Measurements from ENCODE around the gene KRT9.
"Not testable (repeated sequence)": the region's sequence is repeated elsewhere in the genome, so short reads cannot be mapped to it uniquely, and the experiment has no call there.

Gene KRT9, protein sequence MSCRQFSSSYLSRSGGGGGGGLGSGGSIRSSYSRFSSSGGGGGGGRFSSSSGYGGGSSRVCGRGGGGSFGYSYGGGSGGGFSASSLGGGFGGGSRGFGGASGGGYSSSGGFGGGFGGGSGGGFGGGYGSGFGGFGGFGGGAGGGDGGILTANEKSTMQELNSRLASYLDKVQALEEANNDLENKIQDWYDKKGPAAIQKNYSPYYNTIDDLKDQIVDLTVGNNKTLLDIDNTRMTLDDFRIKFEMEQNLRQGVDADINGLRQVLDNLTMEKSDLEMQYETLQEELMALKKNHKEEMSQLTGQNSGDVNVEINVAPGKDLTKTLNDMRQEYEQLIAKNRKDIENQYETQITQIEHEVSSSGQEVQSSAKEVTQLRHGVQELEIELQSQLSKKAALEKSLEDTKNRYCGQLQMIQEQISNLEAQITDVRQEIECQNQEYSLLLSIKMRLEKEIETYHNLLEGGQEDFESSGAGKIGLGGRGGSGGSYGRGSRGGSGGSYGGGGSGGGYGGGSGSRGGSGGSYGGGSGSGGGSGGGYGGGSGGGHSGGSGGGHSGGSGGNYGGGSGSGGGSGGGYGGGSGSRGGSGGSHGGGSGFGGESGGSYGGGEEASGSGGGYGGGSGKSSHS

DNA sequence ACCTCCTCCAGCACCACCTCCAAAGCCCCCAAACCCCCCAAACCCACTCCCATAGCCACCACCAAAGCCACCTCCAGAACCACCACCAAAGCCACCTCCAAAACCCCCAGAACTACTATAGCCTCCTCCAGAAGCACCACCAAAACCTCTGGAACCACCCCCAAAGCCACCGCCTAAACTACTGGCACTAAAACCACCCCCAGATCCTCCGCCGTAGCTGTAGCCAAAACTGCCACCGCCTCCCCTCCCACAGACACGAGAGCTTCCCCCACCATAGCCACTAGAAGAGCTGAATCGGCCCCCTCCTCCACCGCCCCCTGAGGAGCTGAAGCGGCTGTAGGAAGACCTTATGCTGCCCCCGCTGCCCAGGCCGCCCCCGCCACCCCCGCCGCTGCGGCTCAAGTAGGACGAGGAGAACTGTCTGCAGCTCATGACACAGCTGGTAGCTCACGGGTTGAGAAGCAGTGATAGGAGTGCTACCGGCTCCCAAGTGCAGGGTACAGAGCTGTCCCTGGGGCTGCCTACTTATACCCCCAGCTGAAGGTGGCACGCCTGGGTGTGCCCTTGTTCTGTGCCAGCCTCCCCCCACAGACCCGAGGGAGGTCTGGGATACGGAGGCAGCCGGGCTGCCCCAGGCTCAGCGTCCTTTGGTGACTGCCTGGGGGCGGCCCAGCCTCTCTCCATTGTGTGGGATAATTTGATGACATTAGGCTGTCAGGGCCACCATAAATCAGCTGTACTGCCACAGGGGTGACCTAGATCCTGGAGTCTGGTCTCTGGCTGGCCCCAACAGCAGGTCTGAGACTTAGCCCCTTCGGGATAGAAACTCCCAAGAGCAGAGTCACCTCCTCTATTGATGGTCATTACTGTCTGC is at the start of gene KRT9:
TSS of gene KRT9 (minus strand) at position 499 of the 874 bp plus-strand sequence. CDS start at position 432, 67 bp downstream.
- Histone ChIP-seq H3K4me1 (ENCODE audit: insufficient read depth, low read length) (no peaks in the 10 kb centered on the region), H2AFZ (ENCODE audit: low read depth, low read length) (no peak within 1 kb of the TSS), H3K27me3 (ENCODE audit: insufficient read depth, low read length) (no peaks in the 10 kb centered on the region), H3K9me3 (ENCODE audit: low read length) (no peaks in the 10 kb centered on the region), H3K36me3 (ENCODE audit: insufficient read depth, low read length) (no peaks in the 10 kb centered on the region), H3K4me3 (ENCODE audit: low read length) (no peak within 1 kb of the TSS)

DNA sequence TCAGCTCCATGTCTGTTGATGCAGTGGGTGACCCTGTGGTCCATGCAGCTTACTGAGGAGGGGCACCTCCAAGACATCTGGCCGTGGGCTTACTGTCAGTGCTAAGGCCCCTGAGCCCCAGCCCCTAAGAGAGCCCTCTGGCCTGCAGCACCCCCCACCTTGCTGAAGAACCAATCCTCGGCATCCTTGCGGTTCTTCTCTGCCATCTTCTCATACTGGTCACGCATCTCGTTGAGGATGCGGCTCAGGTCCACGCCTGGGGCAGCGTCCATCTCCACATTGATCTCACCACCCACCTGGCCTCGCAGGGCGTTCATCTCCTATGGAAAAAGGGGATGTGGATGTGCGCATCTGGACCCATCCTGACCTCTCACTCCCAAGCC is 49.6 kb upstream of the KRT9 start:
- not testable (repeated sequence) for H3K4me1 ChIP-seq (ENCODE audit: insufficient read depth, low read length); H3K9me3 ChIP-seq (ENCODE audit: low read length); H3K36me3 ChIP-seq (ENCODE audit: insufficient read depth, low read length); H3K4me3 ChIP-seq (ENCODE audit: low read length); H3K27me3 ChIP-seq (ENCODE audit: insufficient read depth, low read length); H2AFZ ChIP-seq (ENCODE audit: low read depth, low read length)

DNA sequence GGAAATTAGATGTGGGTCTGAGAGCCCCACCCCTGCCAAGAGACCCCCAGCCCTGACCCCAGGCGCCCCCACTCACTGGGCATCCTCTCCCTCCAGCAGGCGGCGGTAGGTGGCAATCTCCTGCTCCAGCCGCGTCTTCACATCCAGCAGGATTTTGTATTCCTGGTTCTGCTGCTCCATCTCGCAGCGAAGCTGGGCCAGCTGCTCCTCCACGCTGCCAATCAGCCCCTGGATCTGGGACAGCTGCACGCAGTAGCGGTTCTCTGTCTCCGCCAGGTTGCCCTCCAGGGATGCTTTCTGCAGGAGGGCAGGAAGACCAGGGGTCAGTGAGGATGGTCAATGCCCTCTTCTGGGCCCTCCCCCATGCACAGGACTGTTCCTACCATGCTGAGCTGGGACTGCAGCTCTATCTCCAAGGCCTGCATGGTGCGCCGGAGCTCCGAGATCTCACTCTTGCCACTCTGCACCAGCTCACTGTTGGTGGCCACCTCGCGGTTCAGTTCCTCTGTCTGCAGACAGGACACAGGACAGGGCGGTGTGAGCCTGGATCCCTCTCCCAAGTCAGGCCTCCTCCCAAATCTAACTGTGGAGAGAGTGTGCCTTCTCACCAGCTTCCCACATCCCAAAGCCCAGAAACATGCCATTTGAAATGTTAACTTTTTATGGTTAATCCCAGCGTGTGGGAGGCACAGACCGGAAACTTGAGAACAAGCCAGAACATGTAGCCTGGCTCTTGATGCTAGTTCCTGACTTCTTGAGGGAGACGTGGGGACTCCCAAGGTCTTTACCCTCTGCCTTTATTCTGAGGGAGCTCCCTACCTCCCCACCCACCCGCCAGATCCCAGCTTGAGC is 49.0 kb upstream of the KRT9 start:
- H3K4me1 ChIP-seq (ENCODE audit: insufficient read depth, low read length), result no peaks in the 10 kb centered on the region
- no peak overlapping the region for H3K4me3 ChIP-seq (ENCODE audit: low read length)
- no peak overlapping the region for H2AFZ ChIP-seq (ENCODE audit: low read depth, low read length)
- no peaks in the 10 kb centered on the region for H3K36me3 ChIP-seq (ENCODE audit: insufficient read depth, low read length)
- no peaks in the 10 kb centered on the region for H3K9me3 ChIP-seq (ENCODE audit: low read length)
- peaks cover 3% of the 10 kb centered on the region for H3K27me3 ChIP-seq (ENCODE audit: insufficient read depth, low read length)

DNA sequence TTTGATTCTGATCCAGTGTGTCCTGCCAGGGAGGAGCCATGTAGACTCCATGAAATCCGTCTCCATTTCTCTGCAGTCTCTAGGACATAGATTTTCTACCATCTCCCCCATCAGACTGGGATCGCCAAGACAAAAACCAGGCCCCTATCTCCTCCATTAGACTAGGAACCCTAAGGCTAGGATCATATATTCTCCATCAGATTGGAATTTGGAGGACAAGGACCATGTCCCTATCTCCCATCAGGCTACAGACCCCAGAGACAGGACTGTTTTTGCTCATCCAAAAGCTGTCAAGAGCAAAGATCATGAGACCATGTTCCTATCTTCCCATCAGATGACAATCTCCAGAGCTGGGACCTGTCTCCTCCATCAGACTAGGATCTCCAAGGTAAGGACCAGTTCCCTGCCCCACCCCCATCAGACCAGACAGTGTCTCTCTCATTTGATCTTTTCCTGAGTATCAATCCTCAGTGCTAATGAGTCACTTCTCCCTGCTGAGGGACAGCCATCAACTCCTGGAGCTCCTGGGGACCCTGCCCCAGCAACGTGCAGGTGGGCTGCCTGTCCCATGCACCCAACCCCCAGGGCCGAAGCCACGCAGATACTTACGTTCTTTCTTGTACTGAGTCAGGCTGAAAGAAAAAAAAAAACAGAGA is 48.2 kb upstream of the KRT9 start:
- not testable (repeated sequence) for H3K9me3 ChIP-seq (ENCODE audit: low read length); H3K27me3 ChIP-seq (ENCODE audit: insufficient read depth, low read length); H3K36me3 ChIP-seq (ENCODE audit: insufficient read depth, low read length); H3K4me1 ChIP-seq (ENCODE audit: insufficient read depth, low read length); H2AFZ ChIP-seq (ENCODE audit: low read depth, low read length); H3K4me3 ChIP-seq (ENCODE audit: low read length)

DNA sequence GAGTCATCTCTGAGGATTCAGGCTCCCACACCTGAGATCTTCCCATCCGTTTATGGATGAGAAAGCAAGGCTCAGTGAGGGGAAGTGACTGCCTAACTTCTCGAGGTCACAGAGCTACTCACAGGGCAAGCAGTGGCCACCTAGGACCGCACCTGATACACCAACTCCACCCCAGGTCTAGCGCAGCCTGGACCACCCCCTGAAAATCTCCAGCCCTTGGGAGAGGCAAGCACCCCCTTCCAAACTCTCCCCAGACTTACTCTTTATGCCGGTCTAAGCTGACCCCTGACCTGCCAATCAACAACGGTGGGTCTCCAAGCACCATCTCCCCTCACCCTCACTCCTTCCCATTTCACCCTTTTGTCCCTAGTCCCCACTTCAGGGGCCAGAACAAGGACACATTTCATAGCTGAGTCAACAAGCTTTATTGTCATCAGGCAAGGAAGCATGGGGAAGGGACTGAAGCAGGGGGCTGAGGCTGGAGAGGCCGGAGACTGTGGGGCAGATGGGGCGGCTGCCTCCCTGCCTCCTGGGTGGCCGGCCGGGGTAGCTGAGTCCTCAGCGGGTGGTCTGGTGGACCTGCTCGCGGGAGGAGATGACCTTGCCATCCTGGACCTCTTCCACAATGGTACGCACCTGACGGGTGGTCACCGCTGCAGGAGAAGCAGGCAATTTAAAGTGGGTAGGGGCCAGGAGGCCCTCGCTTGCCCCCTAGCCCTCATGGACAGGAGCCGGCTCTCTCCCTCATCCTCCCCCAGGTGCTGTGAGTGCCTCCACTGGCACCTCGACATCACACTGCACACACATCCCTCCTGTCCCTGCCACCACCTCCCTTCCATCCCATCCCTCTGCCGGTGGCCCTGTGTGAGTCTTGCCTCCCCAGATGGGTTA is 47.4 kb upstream of the KRT9 start:
- H3K36me3 ChIP-seq (ENCODE audit: insufficient read depth, low read length), result no peaks in the 10 kb centered on the region
- H3K9me3 ChIP-seq (ENCODE audit: low read length), result no peaks in the 10 kb centered on the region
- no peak overlapping the region for H3K4me3 ChIP-seq (ENCODE audit: low read length)
- H3K4me1 ChIP-seq (ENCODE audit: insufficient read depth, low read length), result no peaks in the 10 kb centered on the region
- H3K27me3 ChIP-seq (ENCODE audit: insufficient read depth, low read length), result peaks cover 3% of the 10 kb centered on the region
- no peak overlapping the region for H2AFZ ChIP-seq (ENCODE audit: low read depth, low read length)

DNA sequence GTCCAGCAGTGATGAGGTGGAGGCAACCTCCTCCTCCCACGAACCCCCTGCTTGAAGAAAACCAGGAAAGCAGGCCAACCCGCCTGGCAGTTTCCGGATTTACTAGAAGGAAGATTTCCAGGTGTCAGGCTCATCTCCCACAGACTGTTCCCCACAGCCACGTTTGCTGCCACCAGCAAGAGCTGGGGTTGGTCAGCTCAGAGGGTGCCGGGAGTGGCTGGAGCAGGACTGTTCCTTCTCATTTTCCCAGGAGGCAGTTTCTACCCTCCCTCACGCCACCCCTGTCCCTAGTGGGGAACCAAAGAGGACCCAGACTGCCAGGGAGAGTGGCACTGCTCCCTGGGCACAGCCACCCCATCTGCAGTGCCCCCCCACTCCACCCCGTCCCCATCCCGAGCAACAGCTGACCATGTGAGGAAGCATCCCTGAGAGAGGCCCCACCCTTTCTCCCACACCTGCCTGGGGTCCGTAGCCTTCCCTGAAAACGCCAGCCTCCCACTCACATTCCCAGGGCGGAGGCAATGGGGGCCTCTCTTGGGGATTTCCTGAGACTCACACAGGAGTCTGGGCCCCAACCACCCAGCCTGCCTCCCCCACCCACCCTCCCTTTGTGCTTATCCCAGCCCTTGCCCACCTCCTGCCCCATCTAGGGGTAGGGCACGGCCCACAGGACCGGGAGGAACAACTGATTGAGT is 46.6 kb upstream of the KRT9 start:
- H3K4me1 ChIP-seq (ENCODE audit: insufficient read depth, low read length), result no peaks in the 10 kb centered on the region
- no peak overlapping the region for H2AFZ ChIP-seq (ENCODE audit: low read depth, low read length)
- H3K9me3 ChIP-seq (ENCODE audit: low read length), result no peaks in the 10 kb centered on the region
- H3K27me3 ChIP-seq (ENCODE audit: insufficient read depth, low read length), result peaks cover 1% of the 10 kb centered on the region
- H3K36me3 ChIP-seq (ENCODE audit: insufficient read depth, low read length), result no peaks in the 10 kb centered on the region
- no peak overlapping the region for H3K4me3 ChIP-seq (ENCODE audit: low read length)

DNA sequence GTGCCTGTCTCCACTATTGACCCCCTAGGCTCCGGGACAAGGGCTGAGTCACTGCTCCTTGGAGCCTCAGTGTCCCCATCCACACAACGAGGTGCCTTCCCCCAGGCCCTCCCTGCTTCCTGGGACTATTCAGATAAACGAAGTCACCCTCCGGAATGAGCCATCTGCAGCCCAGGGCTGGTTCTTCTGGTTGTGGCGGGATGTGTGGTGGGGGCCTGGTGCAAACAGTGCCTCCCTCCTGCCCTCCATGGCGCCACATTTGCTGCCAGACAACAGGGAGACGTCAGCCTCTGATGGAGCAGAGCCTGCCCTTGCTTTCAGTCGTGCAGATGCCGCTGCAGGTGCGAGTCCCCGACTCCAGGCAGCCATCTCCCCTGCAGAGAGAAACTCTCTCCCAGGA is 45.8 kb upstream of the KRT9 start:
- no peaks in the 10 kb centered on the region for H3K9me3 ChIP-seq (ENCODE audit: low read length)
- no peaks in the 10 kb centered on the region for H3K36me3 ChIP-seq (ENCODE audit: insufficient read depth, low read length)
- H2AFZ ChIP-seq (ENCODE audit: low read depth, low read length), result no peak overlapping the region

DNA sequence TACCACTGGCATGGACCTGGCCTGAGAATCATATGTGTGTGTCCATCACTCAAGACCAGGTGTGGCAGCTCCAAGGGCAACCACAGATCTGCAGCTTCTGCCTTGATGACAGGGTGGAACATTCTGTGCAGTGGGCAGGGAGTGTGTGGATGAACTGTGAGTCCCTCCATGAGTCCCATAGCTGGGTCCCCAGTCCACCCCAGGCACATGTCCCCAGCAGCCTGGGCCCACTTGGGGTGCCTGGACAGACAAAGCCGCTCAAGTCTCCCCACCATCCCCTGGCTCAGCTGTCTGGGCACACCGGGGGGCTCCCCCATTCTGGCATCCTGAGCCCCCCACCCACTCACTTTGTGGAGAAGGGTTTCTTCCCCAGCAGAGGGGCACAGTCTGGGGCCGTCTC is 45.3 kb upstream of the KRT9 start:
- Histone ChIP-seq H3K27me3 (ENCODE audit: insufficient read depth, low read length) (no peaks in the 10 kb centered on the region), H2AFZ (ENCODE audit: low read depth, low read length) (no peak overlapping the region), H3K4me3 (ENCODE audit: low read length) (no peak overlapping the region), H3K9me3 (ENCODE audit: low read length) (no peaks in the 10 kb centered on the region), H3K4me1 (ENCODE audit: insufficient read depth, low read length) (no peaks in the 10 kb centered on the region), H3K36me3 (ENCODE audit: insufficient read depth, low read length) (no peaks in the 10 kb centered on the region)

More for the DNA sequence above, 45.8 kb upstream of the KRT9 start:
- H3K27me3 ChIP-seq (ENCODE audit: insufficient read depth, low read length), result no peaks in the 10 kb centered on the region
- no peaks in the 10 kb centered on the region for H3K4me1 ChIP-seq (ENCODE audit: insufficient read depth, low read length)
- H3K4me3 ChIP-seq (ENCODE audit: low read length), result no peak overlapping the region

DNA sequence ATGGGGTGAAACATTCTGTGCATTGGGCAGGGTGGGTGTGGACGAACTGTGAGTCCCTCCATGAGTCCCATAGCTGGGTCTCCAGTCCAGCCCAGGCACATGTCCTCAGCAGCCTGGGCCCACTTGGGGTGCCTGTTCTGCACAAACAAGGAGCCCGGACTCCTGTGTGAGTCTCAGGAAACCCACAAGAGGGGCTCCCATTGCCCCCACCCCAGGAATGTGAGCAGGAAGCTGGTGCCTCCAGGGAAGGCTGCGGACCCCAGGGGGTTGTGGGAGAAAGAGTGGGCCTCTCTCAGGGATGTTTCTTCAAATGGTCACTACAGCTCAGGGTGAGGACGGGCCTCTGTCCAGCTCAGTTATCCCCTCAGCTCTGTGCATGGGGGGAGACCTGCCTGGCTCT is 44.6 kb upstream of the KRT9 start:
- H3K36me3 ChIP-seq (ENCODE audit: insufficient read depth, low read length); H3K27me3 ChIP-seq (ENCODE audit: insufficient read depth, low read length); H2AFZ ChIP-seq (ENCODE audit: low read depth, low read length); H3K4me1 ChIP-seq (ENCODE audit: insufficient read depth, low read length); H3K9me3 ChIP-seq (ENCODE audit: low read length); H3K4me3 ChIP-seq (ENCODE audit: low read length): not testable (repeated sequence)

DNA sequence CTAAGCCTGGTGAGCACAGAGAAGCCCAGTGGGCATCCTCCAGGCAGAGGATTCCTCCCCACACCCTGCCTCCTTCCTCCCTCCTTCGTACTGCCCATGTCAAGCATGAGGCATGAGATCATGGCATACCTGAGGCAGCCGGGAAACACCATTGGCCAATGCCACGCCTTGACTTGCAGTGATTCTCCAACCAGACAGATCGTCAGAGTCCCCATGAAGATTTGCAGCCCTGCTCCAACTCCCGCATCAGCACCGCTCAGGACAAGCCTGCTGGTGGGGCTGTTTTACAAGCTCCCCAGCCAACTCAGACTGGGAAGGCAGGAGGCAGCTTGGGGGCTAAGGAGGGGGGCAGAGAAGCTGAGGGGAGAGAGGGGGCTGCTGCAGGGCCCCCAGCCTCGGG is 43.6 kb upstream of the KRT9 start:
- H2AFZ ChIP-seq (ENCODE audit: low read depth, low read length), result no peak overlapping the region
- H3K9me3 ChIP-seq (ENCODE audit: low read length), result no peaks in the 10 kb centered on the region
- no peak overlapping the region for H3K4me3 ChIP-seq (ENCODE audit: low read length)
- no peaks in the 10 kb centered on the region for H3K4me1 ChIP-seq (ENCODE audit: insufficient read depth, low read length)
- H3K27me3 ChIP-seq (ENCODE audit: insufficient read depth, low read length), result no peaks in the 10 kb centered on the region
- no peaks in the 10 kb centered on the region for H3K36me3 ChIP-seq (ENCODE audit: insufficient read depth, low read length)

DNA sequence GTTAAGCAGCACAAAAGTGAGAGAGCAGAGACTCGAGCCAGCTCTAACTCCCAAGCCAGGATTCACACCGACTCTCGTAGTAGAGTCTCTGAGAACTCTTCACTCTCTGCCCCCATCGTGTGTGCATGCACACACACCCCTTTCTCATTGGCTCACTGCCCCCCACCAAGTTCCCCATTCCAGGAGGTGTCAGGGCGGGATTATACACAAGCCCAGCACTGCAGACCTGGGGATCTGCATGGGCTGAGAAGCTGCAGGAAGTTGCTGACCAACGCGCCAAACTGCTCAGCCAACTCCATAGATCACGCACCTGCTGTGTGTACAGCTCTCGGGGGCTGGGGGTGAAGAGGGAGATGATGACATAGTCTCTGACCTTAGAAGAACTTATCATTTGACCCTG is 42.9 kb upstream of the KRT9 start:
- not testable (repeated sequence) for H3K36me3 ChIP-seq (ENCODE audit: insufficient read depth, low read length); H3K27me3 ChIP-seq (ENCODE audit: insufficient read depth, low read length); H3K4me1 ChIP-seq (ENCODE audit: insufficient read depth, low read length); H3K9me3 ChIP-seq (ENCODE audit: low read length); H3K4me3 ChIP-seq (ENCODE audit: low read length); H2AFZ ChIP-seq (ENCODE audit: low read depth, low read length)

Measured in neuron (in vitro differentiated cells).